Placental epithelial cell (primary cell): Measurements from ENCODE around the gene ZNF438. TPM values are rescaled to one million over a fixed set of nuclear protein-coding genes. Genes with fewer than 3 reads are reported as not detected.

Experiments
- total RNA-seq: library from RNA; depleted of rRNA; stranded (reverse); fragments of >200 nt; gene quantifications from 2 replicates; pipeline ENCODE4 v1.2.3, GENCODE V29; 2012

The ZNF438 gene, protein sequence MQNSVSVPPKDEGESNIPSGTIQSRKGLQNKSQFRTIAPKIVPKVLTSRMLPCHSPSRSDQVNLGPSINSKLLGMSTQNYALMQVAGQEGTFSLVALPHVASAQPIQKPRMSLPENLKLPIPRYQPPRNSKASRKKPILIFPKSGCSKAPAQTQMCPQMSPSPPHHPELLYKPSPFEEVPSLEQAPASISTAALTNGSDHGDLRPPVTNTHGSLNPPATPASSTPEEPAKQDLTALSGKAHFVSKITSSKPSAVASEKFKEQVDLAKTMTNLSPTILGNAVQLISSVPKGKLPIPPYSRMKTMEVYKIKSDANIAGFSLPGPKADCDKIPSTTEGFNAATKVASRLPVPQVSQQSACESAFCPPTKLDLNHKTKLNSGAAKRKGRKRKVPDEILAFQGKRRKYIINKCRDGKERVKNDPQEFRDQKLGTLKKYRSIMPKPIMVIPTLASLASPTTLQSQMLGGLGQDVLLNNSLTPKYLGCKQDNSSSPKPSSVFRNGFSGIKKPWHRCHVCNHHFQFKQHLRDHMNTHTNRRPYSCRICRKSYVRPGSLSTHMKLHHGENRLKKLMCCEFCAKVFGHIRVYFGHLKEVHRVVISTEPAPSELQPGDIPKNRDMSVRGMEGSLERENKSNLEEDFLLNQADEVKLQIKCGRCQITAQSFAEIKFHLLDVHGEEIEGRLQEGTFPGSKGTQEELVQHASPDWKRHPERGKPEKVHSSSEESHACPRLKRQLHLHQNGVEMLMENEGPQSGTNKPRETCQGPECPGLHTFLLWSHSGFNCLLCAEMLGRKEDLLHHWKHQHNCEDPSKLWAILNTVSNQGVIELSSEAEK
- 2.4 and 3.9 TPM in 2 replicates for total RNA-seq

DNA sequence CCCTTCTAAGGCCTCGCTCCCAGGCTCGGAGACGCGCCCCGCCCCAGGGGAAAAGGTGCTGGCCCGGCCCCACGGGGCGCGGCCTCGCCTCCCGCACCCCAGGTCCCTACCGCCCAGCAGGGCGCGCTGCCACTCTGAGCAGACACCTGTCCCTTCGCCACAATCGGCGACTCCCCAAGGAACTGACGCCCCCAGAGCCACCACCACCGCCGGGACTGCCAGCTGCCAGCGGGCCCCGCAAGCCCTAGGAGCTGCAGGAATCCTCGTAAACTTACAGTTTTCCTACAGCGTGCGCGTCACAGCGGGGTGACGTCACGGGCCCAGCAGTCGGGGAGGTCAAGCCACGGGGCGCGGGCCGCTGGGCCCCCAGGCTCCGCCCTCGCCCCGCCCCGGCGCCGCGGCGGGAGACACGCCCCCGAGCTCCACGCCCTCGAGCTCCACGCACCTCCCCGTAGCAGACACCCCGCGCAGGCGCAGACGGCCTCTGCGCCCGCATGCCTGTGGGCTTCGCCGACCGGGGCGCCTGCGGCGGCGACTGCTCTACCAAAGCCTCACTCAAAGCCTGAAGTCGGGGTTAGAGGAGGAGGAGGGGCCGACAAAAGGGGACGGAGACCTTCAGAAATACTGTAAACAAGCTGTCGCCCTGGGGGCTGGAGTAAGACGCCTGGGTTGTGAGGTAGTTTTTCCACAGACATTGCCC, at the start of gene ZNF438:
TSS of gene ZNF438 (minus strand) at position 308 of the 700 bp plus-strand sequence. CDS start 154,831 bp downstream, outside the sequence.

